Upper lobe of left lung (tissue), 4 donors: ENCODE results near the gene DDX39A.

Experiments used
- CTCF ChIP-seq, 6 experiments: fragments of 450-650 bp in 4 of 6; fragments of 200-600 bp in 2 of 6; sonication (generic) in 2 of 6; IDR thresholded peaks; one replicate each; pipeline ENCODE4 v1.5.1; 2016 to 2019; ENCODE audit warnings: antibody characterized with exemption in 6 of 6
- EP300 ChIP-seq, 4 donors: sonication (generic); formaldehyde crosslinking; IDR thresholded peaks; one replicate each; pipeline ENCODE4 v1.5.1; 2017; ENCODE audit warnings: antibody characterized with exemption in 4 of 4, control low read depth in 2 of 4
- POLR2A ChIP-seq, 4 donors: fragments of 450-650 bp; IDR thresholded peaks; one replicate each; pipeline ENCODE4 v1.5.1; 2016 to 2017; ENCODE audit warnings: antibody characterized with exemption in 4 of 4, mild to moderate bottlenecking in 2 of 4
- POLR2AphosphoS5 ChIP-seq, 2 donors: sonication (generic); formaldehyde crosslinking; IDR thresholded peaks; one replicate each; pipeline ENCODE4 v1.5.1; 2017; ENCODE audit warnings: antibody characterized with exemption in 2 of 2

- TF ChIP-seq CTCF (IDR thresholded peaks at IDR 0.05) = no peak
- TF ChIP-seq POLR2A (IDR thresholded peaks at IDR 0.05) = no peak
- TF ChIP-seq EP300 (IDR thresholded peaks at IDR 0.05) = no peak
- TF ChIP-seq POLR2AphosphoS5 (IDR thresholded peaks at IDR 0.05) = no peak
These were observed 5.4 kb downstream of the DDX39A start for GRCh38 chr19:14413693-14414181.
